ENCODE data around the gene CEACAM8.

- TF ChIP-seq CTCF (conservative IDR thresholded peaks at IDR 0.05; ENCODE audit: low read length) (no peak), EZH2phosphoT487 (IDR thresholded peaks at IDR 0.05; ENCODE audit: borderline replicate concordance, low read depth, low read length) (no peak)
Measured at GRCh38 chr19:42534391-42534790, 60.3 kb downstream of the CEACAM8 start.
